ENCODE measurements around the gene AK2. TPM values are rescaled to one million over a fixed set of nuclear protein-coding genes. Genes with fewer than 3 reads are reported as not detected.

The AK2 gene
- total RNA-seq, 1 experiment from 2014 or later: 159 TPM

GRCh38 chr1:32998064-32998463 lies 38.6 kb downstream of the AK2 start:
- no peak overlapping the region for H3K23ac ChIP-seq (ENCODE audit: insufficient read length, low read depth, low read length)
- H3T11ph ChIP-seq (ENCODE audit: low read length): no peak overlapping the region
- H2AFZ ChIP-seq (ENCODE audit: low read length): no peak overlapping the region
- no peaks in the 10 kb centered on the region for H3K4me1 ChIP-seq (ENCODE audit: insufficient read depth, low read length)
- no peak overlapping the region for H2BK12ac ChIP-seq (ENCODE audit: insufficient read length, low read depth, low read length)
- Mint-ChIP-seq H3K27ac (peak overlapping the region; percentile 32 to 72 (median 36); a peak in 3 of 7 replicates), H3K4me3 (no peak overlapping the region), H3K4me1 (peaks cover 18 to 26% of the 10 kb centered on the region in 2 experiments), H3K36me3 (ENCODE audit: insufficient read depth in 1 of 3, low read depth in 3 of 3) (no peaks in the 10 kb centered on the region), H3K9me3 (no peaks in the 10 kb centered on the region), H3K27me3 (ENCODE audit: low read depth) (no peaks in the 10 kb centered on the region; the same call in 1 of the 2 replicates)
- no peak overlapping the region for H3K56ac ChIP-seq (ENCODE audit: insufficient read length, low read depth, low read length)
- no peaks in the 10 kb centered on the region for H3K79me2 ChIP-seq (ENCODE audit: insufficient read depth, low read length)
- H2AK5ac ChIP-seq (ENCODE audit: insufficient read length, low read length): no peak overlapping the region
- WGBS (ENCODE audit: extremely low coverage, insufficient read length, low lambda C conversion rate): no CpG with 5 or more reads among the region's 5 CpGs
- H3K4ac ChIP-seq (ENCODE audit: low read depth, low read length): no peak overlapping the region
- no peak overlapping the region for H2BK20ac ChIP-seq (ENCODE audit: low read depth, low read length, poor library complexity, severe bottlenecking)
- TF ChIP-seq CTCF (conservative IDR thresholded peaks at IDR 0.05): no peak
- H3K9me3 ChIP-seq (ENCODE audit: control insufficient read depth, low read depth, low read length): no peaks in the 10 kb centered on the region
- H2BK15ac ChIP-seq (ENCODE audit: low read depth, low read length): no peak overlapping the region
- no peak for DNase-seq
- no peaks in the 10 kb centered on the region for H4K20me1 ChIP-seq (ENCODE audit: control insufficient read depth, insufficient read depth, insufficient read length)
- H4K8ac ChIP-seq (replicated peaks; ENCODE audit: insufficient read length, low read depth, low read length): no peak overlapping the region
- H3K14ac ChIP-seq (ENCODE audit: insufficient read depth, low read length): no peak overlapping the region
- no peaks in the 10 kb centered on the region for H3K23me2 ChIP-seq (ENCODE audit: insufficient read length, low read depth, low read length, poor library complexity, severe bottlenecking)
- H2BK5ac ChIP-seq (ENCODE audit: insufficient read length, low read length): no peak overlapping the region
- H4K5ac ChIP-seq (ENCODE audit: insufficient read length, low read depth, low read length): no peak overlapping the region
- H4K91ac ChIP-seq (ENCODE audit: insufficient read length, low read depth, low read length): no peak overlapping the region
- no peaks in the 10 kb centered on the region for H3K27me3 ChIP-seq (ENCODE audit: insufficient read depth, low read length)
- H3K18ac ChIP-seq (ENCODE audit: insufficient read length, low read depth, low read length): no peak overlapping the region
- H3K27ac ChIP-seq (ENCODE audit: insufficient read length, low read depth, low read length): no peak overlapping the region
- H3K9ac ChIP-seq (ENCODE audit: extremely low read depth, insufficient read length, low read length): no peak overlapping the region
- no peak overlapping the region for H2BK120ac ChIP-seq (ENCODE audit: low read depth, low read length, poor library complexity, severe bottlenecking)
- no peaks in the 10 kb centered on the region for H3K79me1 ChIP-seq (ENCODE audit: insufficient read depth, low read depth, low read length, poor library complexity, severe bottlenecking)
- no peak overlapping the region for H3K4me2 ChIP-seq (ENCODE audit: insufficient read depth, insufficient read length, low read length)
